ENCODE results near the gene FTO.

The FTO gene

DNA sequence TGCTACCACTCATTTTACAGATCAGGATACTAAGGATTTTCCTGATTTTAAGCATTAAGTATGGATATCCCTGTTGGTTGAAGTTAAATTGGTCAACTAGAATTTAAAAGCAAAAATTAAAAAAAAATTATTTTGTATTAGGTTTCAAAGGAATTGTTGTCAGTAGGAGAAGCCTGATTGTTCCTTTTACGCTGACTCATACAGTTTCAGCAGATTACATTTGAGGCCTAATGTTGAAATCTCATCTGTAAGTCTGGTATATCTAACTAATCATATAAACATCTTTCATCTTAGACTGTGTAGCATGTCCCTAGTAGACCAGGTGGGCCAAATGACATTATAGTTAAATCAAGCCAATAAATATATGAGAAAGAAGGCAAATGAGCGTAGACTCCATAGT, 83.5 kb downstream of the FTO start:
- no peak for DNase-seq

DNA sequence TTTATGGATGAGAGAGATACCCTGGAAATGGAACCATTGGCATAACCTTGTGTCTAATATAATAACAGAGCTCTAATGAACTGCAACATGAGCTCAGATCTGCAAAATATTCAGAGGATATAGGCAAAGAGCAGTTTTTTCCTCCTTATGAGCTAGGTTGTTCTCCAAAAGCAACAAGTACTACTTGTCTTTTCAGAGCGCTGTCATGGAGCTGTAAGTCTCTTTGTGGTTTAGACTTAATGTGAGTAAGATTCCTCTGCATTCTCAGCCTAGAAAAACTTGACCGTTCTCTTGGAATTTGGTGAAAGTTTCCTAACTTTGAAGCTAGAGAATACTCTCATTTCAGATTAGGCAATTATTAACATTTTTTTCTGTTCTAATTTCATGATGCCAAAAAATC, 85.2 kb downstream of the FTO start:
- DNase-seq, result no peak

DNA sequence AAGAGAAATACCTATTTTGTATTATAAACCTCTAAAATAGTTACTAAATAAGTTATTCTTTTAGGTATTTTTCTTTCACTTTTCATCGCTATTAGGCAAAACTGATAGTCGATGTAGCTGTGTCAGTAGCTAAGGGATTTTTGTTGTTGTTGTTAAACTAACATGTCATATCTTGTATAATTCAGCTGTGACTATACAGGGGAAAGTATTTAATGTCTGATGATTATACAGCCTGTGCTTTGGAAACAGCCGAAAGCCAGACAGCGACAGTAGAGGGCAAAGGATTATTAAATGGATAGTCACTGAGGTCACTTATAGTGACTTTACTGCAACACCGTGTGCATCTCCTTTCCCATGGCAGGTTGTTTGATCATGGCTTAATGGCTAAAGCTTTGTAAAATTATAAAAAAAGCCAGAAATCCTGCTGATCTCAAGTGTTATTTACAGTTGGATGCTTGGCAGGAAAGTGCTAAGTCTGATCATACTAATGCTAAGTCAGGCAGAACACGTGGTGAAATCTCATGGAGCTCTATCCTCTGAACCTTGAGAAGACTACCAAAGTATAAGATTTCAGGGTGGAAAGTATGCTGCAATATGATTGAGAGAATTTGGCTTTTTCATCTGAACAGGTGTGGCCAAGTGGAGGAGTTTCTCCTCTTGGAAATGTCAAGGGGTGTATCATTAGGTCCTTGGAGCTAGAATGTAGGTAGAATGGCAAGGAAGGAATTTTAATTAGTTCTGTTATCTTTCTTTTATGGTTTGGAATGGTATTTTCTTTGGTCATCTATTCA, 88.4 kb downstream of the FTO start:
- no peak for DNase-seq

DNA sequence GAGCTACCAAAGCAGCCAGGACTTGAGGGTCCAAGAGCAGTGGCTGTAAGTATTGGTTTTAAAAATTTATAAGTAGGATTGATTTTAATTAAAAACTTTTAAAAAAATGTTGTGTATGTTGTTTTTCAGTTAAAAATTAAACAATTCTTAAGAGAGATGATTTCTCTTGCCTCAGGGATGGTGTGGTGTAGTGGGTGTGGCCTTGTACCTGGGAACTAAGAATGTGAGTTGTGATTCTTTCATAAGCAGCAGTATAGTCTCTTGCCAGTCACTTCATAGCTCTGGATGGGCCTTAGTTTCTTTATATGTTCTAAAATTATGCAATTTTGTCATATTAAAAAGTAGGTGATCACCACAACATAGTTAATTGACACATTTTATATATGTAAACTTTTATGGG, 99.5 kb downstream of the FTO start:
- no peak for DNase-seq

DNA sequence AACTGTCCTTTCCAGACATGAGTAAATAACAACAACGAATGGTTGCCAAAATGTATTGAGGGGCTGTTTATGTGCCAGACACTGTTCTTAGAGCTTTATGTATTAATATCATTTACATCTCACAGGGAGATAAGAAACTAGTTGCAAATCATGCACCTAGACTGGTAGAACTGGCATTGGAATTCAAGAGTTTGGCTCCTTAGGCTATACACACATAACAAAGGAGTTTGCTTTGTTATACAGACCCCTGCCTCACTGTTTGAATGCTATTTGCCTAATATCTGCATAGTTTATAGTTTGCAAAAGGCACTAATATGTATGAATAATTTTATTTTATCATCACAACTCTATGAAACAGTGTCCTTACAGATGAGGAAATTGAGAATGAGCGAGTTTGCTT, 100.0 kb downstream of the FTO start:
- no peak for DNase-seq

DNA sequence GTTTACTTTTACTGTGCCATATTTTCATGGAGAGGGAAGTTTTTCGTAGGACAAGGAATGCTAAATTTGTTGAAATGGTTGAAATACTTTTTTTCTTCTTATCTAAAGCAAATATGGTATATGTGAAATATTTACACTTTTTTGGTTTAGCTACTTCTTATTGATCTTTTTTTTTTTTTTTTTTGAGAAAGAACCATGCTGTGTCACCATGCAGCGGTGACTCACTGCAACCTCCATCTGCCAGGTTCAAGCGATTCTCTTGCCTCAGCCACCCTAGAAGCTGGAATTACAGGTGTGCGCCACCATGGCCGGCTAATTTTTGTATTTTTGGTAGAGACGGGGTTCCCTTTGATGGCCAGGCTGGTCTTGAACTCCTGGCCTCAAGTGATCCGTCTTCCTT, 100.5 kb downstream of the FTO start:
- no peak for DNase-seq

DNA sequence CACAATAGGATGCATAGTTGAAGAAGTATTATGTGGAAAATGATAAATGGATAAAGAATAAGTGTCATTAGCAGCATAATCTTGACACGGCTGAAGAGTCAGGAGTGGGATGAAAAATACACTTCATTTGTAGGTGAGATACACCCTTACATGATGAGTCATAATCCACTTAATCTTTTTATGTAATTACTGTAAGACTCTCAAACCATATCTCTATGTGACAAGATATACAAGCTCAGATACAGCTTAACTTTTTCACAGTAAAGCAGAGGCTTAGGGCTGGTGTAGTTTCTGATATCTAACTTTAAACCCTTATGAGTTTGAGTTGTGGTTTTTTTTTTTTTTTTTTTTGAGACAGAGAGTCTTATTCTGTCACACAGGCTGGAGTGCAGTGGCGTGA, 101.2 kb downstream of the FTO start:
- DNase-seq, result no peak

DNA sequence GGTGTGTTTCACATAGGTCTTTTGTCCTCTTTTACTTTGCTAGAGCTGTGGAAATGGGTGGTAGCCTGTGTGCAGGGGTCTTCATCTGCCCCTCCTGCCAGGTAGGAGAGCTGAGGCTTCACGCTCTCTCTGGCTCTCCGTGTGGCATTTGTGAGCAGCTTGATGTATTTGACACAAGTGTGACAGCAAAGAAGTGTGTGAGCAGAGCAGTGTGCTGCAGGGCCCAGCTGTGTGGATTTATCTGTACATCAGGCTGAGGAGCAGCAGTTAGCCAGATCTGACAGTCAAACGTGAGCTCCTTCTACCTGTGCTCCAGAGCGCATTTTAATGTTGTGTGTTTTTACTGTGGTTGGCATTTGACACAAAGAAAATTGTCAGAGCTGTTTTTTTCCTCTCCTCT, 101.8 kb downstream of the FTO start:
- DNase-seq, result no peak

DNA sequence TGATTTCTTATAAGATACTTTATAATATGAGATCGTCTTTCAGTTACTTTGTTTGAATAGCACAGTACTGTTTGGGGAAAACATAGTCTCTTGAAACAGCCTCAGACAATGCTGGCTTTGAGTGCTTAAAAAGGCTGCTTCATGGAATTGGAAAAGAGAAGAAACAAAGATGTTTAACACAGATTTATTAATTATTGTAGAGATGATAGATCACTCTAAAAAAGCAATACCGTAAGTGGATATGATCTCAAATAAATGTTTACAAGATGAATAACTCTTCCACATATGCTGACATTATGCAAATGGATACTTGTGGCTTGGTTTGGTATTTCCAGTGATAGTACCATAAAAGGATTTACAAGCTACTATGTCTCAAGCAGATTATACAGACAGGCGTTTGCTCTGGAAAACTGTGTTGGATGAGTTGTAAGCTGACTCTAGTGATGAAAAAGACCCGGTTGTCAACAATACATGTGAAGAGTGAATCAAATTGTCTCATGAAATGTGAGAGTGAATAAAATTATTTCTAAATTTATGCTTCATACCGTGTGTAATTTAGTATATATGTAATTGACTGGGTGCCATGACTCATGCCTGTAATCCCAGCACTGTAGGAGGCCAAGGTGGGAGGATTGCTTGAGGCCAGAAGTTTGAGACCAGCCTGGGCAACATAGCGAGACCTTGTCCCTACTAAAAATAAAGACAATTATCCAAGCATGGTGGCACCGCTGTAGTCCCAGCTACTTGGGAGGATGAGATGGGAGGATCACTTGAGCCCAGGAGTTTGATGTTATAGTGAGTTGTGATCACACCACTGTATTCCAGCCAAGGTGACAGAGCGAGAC, 105.4 kb downstream of the FTO start:
- DNase-seq, result no peak

DNA sequence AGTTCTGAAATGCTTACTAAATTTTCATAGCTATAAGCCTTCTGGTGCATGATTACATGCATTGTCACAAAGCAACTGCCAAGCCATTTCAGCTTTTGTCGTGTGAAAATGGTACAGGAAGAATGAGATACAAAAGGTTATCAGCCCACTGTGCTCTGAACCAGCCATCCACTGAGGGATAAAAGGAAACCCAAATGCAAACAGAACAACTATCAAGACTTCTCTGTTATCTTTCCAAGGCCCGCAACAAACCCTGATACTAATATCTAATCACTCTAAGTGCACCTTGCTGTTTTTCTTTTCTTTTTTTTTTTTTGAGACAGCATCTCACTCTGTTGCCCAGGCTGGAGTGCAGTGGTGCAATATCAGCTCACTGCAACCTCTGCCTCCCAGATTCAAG, 109.0 kb downstream of the FTO start:
- no peak for DNase-seq

DNA sequence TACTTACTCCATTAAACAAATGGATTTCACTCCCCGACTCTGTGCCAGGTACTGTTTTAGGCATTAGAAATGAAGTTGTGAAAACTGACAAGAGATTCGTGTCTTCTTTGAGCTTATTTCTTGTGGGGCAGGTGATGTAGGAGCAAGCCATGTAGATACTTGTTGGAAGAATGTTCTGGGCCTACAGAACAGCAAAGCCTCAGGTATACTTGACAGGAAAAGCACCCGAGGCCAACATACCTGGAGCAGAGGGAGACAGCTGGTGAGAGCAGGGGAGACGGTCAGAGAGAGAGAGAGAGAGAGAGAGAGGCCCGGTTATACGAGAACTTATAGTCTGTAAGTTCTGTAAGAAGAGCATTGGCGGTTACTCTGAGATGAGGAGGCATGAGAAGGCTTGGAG, 110.8 kb downstream of the FTO start:
- no peak for DNase-seq

DNA sequence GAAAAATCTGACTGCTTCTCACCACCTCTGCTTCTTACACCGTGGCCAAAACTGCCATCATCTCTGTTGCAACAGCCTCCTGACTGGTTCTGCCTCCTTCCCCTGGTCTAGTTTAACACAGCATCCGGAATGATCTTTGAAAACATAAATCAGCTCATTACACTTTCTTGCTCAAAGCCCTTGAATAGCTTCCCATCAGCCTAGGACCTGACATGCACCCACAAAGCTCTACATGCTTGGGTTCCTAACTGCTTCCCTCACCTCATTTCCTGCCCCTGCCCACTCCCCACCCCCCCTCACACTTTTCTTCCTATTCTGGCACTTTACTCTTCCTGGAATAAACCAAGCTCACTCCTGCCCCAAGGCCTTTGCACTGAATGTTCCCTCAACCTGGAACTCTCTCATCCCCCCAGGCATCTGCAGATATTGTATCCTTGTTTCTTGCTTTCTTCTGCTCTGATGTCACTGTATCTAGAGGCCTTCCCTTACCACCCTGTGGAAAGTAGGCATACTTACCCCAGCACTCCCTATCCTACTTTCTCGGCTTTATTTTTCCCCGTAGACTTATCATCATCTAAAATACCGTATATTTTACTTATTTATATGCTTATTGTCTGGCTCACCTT, 112.4 kb downstream of the FTO start:
- DNase-seq, result no peak

DNA sequence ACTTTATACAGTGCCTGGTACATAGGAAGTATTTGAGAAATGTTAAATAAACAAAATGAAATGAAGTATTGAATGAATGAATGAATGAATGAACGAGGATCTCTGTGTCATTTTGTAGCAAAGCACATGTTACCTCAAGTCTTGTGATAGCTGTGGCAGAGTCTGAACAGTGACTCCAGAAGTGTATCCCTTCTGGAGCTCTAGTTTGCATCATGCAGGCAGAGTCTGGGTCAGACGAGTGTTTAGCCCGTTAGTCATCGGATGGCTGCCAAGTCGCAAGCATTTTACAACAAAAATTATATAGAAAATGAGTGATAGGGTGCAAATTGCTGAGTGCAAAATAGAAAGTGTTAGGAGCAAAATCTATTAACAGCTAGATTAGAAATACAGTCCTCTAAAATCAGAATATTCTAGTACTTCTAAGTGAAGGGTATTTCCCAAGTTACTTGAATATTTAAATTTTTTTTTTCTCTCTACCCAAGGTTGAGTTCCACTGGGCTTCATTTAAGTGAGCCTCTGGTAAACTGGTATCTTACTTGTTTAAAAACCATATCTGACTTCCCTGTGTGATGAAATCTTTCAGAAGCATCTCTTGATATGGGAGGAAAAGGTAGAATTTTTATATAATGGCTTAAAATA, 113.3 kb downstream of the FTO start:
- DNase-seq, result no peak

DNA sequence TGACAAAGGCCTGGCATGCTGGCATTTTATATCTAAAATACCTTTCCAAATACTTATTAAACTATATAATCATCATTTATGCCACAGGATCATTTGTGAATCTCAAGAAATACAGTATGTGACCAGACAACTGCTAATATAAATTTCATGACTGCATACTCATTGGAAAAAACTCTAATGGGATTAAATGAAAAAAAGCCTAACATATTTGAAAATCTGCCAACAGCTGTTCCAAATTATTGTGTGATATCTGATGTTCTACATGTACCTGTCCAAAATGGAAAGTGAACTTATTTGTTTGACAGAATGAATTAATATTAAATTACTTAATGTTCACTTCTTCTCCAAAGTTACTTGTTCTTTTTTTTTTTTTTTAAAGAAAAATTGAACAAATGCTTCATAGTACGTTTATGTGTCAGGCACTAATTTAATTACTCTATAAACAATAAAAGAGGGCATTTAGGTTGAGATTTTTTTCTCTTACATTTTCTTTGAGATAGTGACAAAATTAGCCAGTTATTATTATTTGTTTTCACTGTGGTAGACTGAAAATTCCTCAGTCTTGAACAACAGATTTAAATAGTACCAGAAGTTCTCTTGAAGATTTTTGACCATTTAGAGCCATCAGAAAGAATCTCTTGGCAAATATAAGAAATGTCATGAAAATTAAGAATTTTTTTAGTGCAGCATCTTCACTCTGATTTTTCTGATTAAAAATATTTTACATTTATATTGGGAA, 114.0 kb downstream of the FTO start:
- no peak for DNase-seq

DNA sequence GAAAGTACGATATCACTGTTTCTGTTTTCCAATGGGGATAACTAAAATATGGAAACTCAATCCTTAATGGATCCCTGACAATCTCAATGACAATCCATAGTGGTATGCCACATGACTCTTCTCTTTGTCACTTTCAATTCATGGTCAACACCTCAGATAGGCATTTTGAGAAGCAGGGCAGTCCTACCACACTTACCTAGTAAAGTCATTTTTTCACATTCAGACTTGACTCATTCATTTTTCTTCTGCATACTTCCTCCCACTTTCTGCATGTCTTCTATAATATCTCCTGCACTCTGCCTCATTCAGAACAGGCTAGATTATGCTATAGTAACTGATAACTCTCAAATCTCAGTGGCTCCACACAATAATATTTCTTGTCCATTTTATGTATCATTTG, 117.5 kb downstream of the FTO start:
- DNase-seq, result no peak

DNA sequence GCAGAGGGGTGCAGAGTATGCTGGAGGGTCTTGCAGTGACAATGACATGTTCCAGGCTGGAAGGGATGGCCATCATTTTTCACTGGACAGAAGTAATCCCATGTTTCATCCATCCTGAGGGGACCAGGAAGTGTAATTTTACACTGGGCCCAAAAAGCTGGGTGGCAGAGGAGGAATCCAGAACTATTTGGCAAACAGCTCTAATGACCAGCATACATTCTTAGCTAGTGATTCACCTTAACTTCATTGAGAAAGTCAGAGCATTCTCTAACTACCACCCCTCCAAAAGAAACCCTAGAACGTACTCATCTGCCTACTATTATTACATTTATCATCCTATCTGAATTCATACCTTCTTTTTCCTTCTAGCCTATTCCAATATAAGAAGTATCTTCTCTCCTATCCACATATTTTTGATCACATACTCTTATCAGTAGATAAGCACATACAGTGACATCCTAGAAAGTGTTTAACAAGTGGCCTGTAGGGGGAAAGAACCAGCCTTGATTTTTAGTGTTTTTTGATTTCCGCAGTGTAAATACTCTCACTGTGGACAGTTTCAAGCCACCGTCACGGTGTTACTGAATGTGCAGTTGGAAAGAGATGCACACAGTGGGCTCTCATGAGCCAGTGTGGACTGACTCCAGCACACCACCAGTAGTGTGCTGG, 118.1 kb downstream of the FTO start:
- DNase-seq, result no peak

DNA sequence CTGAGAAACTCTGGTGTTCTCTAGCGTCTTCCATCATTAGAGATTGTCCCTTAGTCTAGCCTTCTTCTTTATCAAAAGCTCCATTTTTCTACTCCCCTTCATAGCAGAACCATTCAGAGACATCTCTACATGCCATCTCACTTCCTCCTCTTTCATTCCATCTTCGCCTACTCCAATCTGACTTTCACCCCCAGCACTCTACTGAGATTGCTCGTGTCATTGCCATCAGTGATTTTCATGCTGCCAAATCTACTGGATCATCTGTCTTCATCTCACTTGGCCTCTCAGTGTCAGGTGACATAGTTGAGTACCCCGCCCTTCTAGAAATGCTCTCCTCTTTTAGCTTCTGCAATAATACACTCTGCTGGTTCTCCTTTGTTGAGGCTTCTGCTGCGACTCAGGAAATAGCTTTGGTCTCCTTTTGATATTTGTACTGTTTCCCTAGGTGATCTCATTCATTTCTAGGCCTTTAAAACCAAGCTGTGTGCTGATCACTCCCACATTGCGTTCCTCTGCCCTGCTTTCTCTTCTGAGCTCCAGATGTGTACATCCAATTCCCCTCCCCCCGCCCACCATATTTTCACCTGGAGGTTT, 119.1 kb downstream of the FTO start:
- DNase-seq, result no peak

DNA sequence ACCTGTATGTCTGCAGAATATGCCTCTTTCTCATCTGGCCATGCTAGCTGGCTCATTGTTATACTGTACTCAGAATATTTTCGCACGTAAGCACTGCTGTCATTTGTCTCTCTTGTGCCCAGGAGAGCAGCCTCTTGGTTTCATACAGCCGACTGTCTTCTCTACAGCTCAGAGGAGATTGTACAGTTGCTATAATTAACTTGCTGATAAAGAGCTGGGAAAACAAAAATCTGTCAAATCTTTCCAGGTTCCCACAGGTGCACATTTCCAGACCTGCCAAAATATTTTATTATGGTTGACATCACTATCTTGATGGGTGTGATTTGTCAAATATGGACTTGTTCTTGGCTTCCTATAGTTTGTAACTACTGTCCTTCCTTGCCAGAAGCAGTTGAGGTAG, 122.7 kb downstream of the FTO start:
- no peak for DNase-seq

DNA sequence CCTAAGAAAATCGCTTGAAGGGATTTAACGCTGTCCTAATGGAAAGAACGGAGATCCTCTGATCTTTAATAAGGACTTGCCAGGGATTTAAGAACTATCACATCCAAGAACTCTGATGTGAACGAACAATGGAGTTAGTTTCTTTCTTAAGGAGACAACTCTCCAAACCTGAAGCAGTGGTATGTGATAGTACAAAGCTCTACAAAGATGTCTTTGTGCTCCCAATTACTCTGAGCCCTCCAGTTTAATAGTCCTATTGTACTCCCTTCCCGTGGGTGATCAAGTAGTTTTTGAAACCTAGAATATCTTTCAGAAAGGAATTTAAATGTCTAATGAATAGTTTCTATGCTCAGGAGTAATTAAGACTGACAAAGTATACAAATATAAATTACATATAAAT, 123.8 kb downstream of the FTO start:
- no peak for DNase-seq

DNA sequence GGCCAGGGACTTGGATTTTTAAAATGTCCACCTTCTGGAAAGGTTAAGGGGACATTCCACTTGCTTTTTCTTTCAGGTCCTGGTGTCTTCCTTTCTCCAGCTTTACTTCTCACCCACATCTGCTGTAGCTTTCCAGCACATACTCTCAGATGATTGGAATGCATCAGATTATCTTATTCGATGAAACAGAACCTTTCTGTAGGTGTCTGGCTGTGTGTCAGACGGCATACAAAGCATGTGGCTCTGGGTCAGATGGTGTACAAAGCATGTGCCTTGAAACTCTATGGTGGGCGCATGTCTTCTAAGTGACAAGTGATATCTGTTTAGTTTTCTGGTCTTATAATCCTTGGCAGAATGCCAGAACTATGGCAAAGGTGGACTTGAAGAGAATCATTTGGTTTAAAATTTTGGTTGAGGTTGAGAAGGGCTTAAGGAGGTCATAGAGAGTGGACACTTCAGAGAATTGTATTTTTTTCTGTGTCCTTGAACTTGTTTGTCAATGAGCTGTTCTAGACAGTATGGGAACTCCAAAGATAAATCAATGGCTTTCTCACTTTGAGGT, 125.3 kb downstream of the FTO start:
- DNase-seq, result no peak

DNA sequence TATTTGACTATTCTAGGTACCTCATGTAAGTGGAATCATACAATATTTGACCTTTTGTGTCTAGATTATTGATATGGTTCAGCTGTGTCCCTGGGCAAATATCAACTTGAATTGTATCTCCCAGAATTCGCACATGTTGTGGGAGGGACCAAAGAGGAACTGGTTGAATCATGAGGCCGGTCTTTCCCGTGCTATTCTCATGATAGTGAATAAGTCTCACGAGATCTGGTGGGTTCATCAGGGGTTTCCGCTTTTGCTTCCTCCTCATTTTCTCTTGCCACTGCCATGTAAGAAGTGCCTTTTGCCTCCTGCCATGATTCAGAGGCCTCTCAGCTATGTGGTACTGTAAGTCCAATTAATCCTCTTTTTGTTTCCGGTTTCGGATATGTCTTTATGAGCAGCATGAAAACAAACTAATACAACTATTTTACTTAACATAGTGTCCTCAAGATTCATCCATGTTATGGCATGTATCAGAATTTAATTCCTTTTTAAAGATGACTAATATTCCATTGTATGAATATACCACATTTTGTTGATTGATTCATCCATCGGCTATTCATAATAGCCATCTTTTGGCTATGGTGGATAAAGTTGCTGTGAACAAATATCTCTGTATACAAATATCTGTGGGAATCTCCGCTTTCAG, 129.1 kb downstream of the FTO start:
- no peak for DNase-seq

Measured in NCI-H1048 (cell line).